GM19328 (cell line): Measurements from ENCODE around the gene MAPT.

ENCODE experiments used
- ATAC-seq: cut with Tn5 transposase; IDR thresholded peaks from one replicate; pipeline ENCODE4 v1.9.1; 2021; ENCODE audit warnings: mild to moderate bottlenecking, moderate library complexity; ENCODE audit not compliant: unreplicated experiment

The MAPT gene

DNA sequence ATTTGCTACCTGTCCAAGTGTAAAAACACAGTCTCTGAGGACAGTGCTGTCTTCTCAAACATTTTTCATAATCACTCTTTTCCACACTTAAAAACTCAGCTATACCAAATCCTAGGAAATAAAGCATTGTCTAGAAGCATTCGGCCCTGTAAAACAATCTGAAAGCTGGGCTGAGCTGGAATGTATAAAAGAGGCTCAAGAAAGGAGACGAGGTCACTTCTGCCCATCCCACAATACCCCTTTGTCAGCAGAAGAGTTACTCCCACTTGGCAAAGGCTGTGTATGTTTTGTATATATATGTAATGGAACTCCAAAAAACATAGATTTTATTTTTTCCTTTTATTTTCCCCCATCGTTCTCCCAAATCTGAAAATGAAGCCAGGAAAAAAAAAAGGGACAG, 148.6 kb downstream of the MAPT start:
- ATAC-seq = no peak

DNA sequence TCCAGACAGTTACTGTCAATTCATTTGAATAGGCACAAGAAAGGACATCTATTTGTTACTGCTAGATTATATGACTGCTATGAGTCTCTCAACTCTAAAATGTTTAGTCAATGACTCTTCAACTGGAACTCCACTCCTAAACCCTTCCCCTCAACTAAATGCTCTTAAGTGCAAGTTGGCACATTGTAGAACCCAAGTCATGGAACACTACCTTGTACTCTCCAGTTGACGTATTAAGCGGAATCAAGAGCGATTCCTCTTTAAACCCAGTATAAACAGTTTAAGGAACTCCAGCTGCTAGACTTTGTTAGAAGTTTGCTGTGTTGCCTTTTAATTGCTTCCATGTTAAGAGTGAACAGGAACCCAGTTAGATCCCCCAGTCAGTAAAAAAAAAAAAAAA, 149.3 kb downstream of the MAPT start:
- no peak for ATAC-seq

DNA sequence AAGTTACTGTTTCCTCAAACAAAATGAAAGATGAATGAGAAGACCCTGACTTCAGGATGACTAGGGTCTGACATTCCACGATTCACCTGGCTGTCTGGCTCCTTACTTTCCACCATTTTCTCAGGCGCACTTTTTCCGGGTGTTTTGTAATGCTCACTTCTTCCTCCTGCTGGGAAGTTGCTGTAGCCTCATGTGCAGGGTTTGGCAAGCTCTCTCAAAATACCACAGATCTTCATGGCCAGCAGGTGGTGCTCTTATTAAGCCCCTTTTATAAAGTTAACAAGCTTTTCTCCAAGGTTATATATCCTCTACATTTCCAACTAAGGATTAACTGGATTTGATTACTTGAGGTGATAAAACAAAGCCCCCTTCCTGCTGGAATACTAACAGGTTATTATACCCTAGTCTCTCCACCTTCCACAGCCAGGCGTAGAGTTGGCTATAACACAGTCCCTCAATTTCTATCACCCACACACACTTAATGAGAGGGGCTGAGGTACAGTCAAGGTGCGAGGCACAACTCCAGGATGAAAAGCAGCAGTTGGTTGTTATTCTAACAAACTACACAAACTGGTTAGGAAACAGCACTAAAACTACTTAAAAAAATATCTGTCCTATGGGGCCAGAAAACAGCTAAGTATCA, 150.1 kb downstream of the MAPT start:
- ATAC-seq = no peak

DNA sequence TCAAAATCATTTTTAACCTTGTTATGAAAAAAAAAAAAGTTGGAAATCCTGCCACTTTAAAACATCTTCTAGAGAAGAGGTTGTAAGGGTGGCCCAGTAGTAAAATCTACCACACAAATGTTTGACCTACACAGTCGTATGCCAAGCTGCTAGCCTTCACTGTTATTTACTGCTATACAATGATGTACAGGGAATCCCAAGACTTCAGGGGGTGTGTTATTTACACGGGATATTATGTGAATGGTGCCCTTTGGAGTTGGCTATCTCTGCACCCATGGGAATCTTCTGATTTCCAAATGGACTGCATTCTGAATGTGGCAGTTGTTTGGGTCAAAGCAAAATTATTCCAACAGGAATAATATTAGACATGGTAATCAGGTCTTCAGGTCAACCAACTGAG, 150.6 kb downstream of the MAPT start:
- no peak for ATAC-seq

DNA sequence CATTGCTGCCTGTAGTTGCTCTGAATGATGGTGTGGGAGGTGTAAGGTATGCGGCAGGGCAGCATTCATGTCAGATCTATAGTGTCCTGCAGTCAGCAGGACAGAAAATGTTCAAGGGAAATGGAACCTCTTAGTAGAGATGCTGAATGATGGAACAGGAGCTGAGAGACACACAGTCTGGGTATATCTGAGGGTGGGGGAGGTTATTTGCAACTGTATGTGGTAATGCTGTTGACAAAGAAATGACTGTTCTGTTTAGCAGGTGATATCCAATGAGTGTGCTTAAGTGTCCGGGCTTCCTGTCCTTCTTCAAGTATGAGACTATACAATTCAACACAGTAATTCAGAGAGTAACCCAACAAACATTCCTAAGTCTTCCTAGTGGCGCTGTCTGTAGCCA, 151.3 kb downstream of the MAPT start:
- ATAC-seq = no peak

DNA sequence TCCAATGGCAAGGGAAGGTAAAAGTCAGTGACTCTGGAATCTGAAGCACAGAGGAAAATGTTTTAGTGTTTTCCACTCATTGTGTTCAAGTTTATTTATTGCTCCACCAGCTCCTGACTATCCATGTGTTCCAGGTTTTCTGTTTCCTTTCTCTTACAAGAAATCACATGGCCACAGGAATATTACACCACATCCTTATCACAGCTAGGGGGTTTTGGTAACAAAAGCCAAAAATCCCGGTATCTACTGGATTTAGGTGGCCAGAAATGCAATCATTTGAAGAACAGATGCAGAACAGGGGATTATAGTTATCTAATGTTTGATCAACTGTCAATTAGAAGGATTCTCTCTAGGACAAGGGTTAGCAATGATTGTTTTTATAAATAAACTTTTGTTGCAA, 152.6 kb downstream of the MAPT start:
- no peak for ATAC-seq

- no peak for ATAC-seq
These were observed 153.0 kb downstream of the MAPT start for GRCh38 chr17:46047398-46047797.

- no peak for ATAC-seq
These were observed 153.5 kb downstream of the MAPT start for GRCh38 chr17:46047856-46048255.

DNA sequence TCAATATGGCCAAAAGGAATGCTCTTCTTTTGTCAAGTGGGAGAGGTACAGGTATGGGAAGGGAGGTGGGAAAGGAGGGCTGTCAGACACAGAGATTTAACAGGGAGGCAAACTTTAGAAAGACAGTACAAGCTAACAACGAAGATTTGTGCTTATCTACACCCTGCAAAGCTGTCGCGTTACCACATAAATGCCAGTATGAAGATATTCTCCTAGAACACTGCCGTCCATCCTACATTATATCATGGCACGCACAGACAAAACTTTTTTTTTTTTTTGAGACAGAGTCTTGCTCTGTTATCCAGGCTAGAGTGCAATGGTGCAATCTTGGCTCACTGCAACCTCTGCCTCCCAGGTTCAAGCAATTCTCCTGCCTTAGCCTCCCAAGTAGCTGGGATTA, 155.3 kb downstream of the MAPT start:
- ATAC-seq = no peak

- no peak for ATAC-seq
These were observed 159.7 kb downstream of the MAPT start for GRCh38 chr17:46053911-46054534.

DNA sequence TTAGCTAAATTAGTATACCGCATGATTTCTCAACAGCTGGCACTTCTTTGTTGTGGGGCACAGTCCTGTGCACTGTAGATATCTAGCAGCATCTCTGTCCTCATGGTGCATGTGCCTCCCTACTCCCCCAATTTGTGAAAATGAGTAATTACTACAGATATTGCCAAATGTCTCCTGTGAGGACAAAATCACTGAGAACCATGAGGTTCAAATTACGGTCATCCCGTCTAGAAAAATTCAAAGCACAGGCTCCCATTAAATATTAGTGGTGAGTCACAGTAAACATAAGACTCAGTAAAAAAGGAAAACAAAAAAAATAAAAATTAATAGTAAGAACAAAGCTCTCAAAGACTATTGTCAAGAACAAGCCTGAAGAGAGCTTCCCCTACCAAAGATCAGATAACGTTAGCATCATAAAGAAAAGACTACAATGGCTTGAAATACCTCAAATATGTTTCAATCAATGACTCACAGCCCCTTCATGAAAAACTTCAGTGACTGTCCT, 162.5 kb downstream of the MAPT start:
- no peak for ATAC-seq

GRCh38 chr17:46057366-46057765, 163.0 kb downstream of the MAPT start:
- ATAC-seq = no peak

GRCh38 chr17:46059486-46059885, 165.1 kb downstream of the MAPT start:
- ATAC-seq = no peak

- ATAC-seq = no peak
These were observed 166.1 kb downstream of the MAPT start for GRCh38 chr17:46060461-46060860.

DNA sequence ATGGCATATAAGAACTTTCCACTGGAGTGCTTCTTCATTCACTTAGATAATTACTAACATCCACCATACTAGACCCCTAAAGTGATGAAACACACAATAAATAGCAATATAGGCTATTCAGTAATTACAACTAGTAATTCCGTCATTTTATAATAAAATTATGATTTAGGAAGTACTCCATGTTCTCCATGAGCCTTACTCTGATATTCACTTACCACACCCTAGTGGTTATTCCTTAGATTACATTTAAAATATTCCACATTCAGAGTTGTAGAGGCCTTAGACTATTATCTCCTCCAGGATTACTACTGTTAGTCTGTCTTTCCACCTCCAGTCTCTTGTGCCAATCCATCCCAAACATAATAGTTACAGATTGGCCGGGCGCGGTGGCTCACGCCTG, 167.1 kb downstream of the MAPT start:
- ATAC-seq = no peak

- ATAC-seq = no peak
These were observed 168.9 kb downstream of the MAPT start for GRCh38 chr17:46063241-46063640.

DNA sequence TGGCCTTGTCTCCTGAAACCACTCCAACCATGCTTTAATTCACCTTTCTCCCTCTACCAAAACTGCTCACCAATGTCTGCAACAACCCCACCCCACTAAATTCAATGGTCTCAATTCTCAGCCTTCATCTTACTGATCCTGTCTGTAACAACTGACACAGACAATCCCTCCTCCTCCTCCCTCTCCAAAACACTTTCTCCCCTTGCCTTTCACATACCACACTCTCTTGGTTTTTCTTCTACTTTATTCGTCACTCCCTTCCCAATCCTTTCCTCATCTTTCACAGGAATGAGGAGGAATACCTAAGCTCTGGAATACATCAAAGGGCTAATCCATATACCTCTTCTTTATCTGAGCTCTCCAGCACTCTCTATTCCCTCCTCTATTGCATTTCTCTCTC, 170.1 kb downstream of the MAPT start:
- ATAC-seq = no peak

DNA sequence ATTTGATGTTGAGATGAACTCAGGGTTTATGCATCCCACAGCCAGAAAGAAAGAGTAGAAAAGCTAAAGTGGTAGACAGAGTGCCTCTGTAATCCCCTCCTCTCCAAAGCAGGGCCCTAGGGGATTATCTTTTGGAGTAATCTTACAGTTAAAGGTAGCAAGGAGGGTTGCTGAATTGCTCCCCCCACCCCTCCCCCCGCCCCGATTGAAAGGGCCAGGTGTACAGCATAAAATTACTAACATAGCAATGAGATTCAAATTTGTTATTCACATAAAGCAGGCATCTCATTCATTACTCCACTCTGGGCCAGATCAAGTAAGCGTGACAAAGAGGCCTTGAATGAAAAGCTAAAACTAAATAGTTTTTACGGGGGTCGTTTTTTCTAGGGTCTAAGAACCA, 177.4 kb downstream of the MAPT start:
- ATAC-seq = no peak

DNA sequence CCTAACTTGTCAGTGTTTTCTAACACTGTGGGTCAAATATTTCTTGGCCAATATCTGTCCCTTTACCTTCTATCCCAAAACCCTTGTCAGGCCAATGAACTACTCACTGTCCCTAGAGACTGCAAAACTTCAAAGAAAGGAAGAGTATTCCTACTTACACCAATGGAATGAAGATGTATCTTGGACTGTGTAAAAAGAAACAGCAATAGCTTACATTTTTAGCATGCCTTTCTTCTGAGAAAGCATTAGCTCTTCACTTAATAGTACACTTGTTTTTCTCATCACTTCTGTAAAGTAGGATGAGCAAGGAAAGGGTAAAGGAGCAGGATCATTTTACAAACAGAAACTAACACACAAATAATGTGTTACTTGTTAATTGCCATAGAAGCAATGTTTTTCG, 178.6 kb downstream of the MAPT start:
- no peak for ATAC-seq

DNA sequence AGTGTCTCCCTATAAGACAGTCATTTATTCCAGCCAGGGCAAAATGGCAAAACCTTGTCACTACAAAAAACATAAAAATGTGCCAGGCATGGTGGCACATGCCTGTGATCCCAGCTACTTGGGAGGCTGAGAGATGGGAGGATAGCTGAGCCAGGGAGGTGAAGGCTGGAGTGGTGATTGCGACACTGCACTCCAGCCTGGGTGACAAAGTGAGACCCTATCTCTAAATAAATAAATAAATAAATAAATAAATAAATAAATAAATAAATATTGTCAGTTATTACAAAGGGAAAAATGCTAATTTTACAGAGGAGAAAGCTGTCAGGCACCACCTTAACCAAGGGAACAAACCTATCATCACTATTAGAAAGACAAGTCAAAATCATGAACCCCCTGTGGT, 180.2 kb downstream of the MAPT start:
- ATAC-seq = no peak
